Neural crest cell (in vitro differentiated cells): ENCODE results near the gene HDAC4. TPM values are rescaled to one million over a fixed set of nuclear protein-coding genes. Genes with fewer than 3 reads are reported as not detected.
"Not testable (repeated sequence)": the region's sequence is repeated elsewhere in the genome, so short reads cannot be mapped to it uniquely, and the experiment has no call there.

Source experiments
- DNase-seq: peaks from one replicate; pipeline ENCODE4 v3.0.0; 2021; ENCODE audit warnings: low read depth, mixed read lengths, low spot score
- H3K27ac Mint-ChIP-seq: one replicate; pipeline ENCODE4 v1.8.0; 2021; ENCODE audit warnings: mild to moderate bottlenecking, mixed read lengths; ENCODE audit not compliant: unreplicated experiment
- H3K27me3 Mint-ChIP-seq: 2 replicates; pipeline ENCODE4 v1.8.0; 2021; ENCODE audit warnings: low read depth, mild to moderate bottlenecking, mixed read lengths
- H3K36me3 Mint-ChIP-seq: 2 replicates; pipeline ENCODE4 v1.8.0; 2021; ENCODE audit warnings: low read depth, mild to moderate bottlenecking, mixed read lengths
- H3K4me1 Mint-ChIP-seq: 2 replicates; pipeline ENCODE4 v1.8.0; 2021; ENCODE audit warnings: mixed read lengths
- H3K4me3 Mint-ChIP-seq: one replicate; pipeline ENCODE4 v1.8.0; 2021; ENCODE audit warnings: mild to moderate bottlenecking, mixed read lengths
- H3K9me3 Mint-ChIP-seq: 2 replicates; pipeline ENCODE4 v1.8.0; 2021; ENCODE audit warnings: mixed read lengths
- total RNA-seq: library from RNA; stranded (reverse); gene quantifications from 2 replicates; pipeline ENCODE4 v1.2.1, GENCODE V29; 2021
- TF ChIP-seq, protein P1 (sequence below): fragments of 200-600 bp; sonication (generic); conservative IDR thresholded peaks from 2 replicates; pipeline ENCODE4 v1.5.0; 2021; ENCODE audit warnings: antibody characterized with exemption, mild to moderate bottlenecking

Gene HDAC4
- total RNA-seq, 1 donor from 2014 or later = 52.1 TPM

DNA sequence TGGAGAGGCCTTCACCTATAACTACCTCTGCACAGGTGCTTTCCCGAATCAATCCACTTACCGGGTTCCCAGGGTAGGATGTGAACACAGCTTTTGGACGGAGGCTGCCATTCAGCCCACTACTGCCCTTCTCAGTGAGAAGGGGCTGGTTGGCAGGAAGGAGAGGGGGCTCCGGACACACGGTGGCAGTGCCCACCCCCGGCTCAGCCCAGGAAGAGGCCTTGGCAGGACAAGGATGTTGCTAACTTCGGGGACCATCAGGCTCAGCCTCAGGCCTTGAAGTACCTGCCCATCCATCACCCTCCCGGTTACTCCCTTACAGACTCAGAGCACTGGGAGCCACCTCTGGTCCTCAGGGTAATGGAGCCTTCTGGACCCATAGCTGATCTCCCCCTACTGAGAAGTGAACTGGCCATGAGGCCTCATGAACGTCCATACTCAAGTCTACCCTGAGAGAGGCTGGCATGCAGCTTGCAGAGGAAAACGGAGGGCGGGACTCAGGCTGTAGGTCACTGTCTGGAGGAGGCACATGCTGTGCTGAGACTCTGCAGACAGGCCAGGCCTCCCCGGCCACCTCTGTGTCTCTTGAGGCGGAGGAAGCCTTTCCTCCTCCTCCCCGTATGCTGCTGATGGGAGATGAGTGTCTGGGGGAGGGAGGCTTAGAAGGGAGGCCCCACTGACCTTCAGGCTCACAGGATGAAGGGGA lies 361.9 kb downstream of the HDAC4 start:
- TF ChIP-seq, protein P1, sequence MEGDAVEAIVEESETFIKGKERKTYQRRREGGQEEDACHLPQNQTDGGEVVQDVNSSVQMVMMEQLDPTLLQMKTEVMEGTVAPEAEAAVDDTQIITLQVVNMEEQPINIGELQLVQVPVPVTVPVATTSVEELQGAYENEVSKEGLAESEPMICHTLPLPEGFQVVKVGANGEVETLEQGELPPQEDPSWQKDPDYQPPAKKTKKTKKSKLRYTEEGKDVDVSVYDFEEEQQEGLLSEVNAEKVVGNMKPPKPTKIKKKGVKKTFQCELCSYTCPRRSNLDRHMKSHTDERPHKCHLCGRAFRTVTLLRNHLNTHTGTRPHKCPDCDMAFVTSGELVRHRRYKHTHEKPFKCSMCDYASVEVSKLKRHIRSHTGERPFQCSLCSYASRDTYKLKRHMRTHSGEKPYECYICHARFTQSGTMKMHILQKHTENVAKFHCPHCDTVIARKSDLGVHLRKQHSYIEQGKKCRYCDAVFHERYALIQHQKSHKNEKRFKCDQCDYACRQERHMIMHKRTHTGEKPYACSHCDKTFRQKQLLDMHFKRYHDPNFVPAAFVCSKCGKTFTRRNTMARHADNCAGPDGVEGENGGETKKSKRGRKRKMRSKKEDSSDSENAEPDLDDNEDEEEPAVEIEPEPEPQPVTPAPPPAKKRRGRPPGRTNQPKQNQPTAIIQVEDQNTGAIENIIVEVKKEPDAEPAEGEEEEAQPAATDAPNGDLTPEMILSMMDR = no peak
- Mint-ChIP-seq H3K9me3 (no peaks in the 10 kb centered on the region), H3K4me3 (no peak overlapping the region), H3K36me3 (no peaks in the 10 kb centered on the region), H3K4me1 (peaks cover 20% of the 10 kb centered on the region), H3K27ac (no peak overlapping the region), H3K27me3 (no peaks in the 10 kb centered on the region)
- DNase-seq = no peak

DNA sequence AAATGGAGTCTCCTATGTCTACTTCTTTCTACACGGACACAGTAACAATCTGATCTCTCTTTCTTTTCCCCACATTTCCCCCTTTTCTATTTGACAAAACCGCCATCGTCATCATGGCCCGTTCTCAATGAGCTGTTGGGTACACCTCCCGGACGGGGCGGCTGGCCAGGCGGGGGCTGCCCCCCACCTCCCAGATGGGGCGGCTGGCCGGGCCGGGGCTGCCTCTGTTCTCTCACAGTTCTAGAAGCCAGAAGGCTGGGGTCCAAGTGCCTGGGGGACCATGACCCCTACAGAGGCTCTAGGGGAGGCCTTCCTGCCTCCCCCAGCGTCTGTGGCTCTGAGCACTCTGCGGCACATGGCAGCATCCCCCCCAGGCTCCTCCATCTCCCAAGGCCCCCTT lies 362.5 kb downstream of the HDAC4 start:
- H3K36me3 Mint-ChIP-seq, H3K27me3 Mint-ChIP-seq, H3K9me3 Mint-ChIP-seq, H3K4me3 Mint-ChIP-seq, H3K27ac Mint-ChIP-seq, DNase-seq: not testable (repeated sequence)
- H3K4me1 Mint-ChIP-seq = peaks cover 20% of the 10 kb centered on the region

DNA sequence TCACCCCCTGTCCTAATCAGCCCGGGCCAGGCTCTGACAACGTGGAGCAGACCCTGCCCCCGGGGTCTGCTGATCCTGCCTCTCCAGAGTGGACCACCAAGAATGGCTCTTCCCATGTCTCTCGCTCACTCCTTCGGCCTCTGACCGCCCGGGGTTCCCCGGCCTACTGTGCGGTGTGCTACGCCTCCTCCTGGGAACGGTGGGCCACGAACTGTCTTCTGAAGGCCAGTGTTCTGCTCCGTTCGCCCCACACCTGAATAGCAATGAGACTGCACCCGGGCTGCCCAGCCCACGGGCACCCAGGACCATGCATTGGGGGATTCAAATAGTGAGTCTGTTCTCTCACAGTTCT lies 363.3 kb downstream of the HDAC4 start:
- H3K36me3 Mint-ChIP-seq = no peaks in the 10 kb centered on the region
- H3K27me3 Mint-ChIP-seq = no peaks in the 10 kb centered on the region
- no peak for DNase-seq
- no peak overlapping the region for H3K4me3 Mint-ChIP-seq
- peak overlapping the region; percentile 4 for H3K27ac Mint-ChIP-seq
- H3K4me1 Mint-ChIP-seq = peaks cover 20% of the 10 kb centered on the region
- TF ChIP-seq, protein P1 = no peak
- no peaks in the 10 kb centered on the region for H3K9me3 Mint-ChIP-seq

DNA sequence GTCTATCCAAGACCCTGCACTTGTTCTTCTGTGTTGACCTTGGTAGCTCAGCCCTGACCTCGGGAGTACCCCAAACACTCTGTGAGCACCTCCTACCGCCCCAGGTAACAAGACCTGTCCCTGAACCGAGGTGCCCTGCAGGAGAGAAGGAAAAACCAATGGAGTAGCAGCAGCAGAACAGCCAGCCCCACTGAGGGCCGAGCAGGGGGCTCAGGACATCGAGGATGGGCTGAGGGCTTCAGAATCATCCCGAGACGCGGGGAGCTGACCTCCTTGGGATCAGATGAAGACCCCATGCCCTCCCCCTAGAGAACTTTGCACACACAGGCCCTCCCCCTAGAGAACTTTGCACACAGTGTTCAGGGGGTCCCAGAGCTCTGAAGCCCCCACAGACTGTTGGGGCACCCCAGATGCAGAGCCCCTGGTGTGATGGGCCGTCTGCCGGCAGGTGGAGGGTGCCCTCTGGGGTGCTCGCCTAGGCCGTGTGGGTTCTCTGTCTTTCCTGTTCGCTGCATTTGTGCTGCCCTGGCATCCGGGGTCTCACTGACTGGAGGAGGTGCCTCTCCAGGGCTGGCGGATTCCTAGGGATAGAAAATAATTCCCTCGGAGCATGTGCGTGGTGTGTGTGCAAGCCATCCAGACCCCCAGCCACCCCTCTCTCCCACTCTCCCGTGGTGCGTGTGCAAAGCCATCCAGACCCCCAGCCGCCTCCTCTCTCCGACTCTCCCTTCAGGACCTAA lies 363.8 kb downstream of the HDAC4 start:
- TF ChIP-seq, protein P1 = no peak
- no peak for DNase-seq
- Mint-ChIP-seq H3K36me3 (no peaks in the 10 kb centered on the region), H3K4me1 (peaks cover 20% of the 10 kb centered on the region), H3K9me3 (no peaks in the 10 kb centered on the region), H3K27me3 (no peaks in the 10 kb centered on the region), H3K4me3 (no peak overlapping the region), H3K27ac (no peak overlapping the region)

DNA sequence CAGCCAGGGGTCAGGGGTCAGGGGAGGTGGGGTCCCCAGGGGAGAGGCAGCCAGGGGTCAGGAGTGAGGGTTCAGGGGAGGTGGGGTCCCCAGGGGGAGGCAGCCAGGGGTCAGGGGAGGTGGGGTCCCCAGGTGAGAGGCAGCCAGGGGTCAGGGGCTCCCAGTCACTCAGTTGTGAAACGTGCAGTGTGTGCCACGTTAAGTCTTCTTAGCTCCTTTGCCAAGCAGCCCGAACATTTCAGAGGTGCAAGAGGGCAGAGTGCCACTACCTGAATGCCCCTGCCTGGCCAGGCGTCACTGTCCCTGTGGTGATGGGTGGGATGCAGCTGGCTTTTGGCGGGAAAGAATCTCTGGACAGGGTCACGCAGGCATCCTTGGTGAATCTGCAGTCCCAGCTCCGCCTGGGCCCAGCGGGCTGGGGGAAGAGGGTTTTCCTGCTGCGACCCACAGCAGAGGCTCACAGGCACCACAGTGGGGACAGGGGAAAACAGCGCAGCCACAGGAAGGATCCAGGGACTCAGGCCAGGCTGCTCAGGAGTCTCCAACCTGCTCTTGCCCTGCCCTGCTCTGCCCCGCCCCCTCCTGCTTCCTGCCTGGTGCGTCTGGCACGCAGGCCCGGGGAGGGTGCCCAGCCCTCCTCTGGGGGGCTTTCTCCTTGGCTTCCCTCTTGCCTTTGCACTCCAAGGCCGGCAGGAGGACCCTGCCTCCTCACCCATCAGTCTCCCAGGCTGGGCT lies 364.7 kb downstream of the HDAC4 start:
- Mint-ChIP-seq H3K4me3 (no peak overlapping the region), H3K9me3 (no peaks in the 10 kb centered on the region), H3K27ac (no peak overlapping the region), H3K27me3 (no peaks in the 10 kb centered on the region), H3K4me1 (peaks cover 18% of the 10 kb centered on the region), H3K36me3 (no peaks in the 10 kb centered on the region)
- no peak for DNase-seq
- TF ChIP-seq, protein P1 = no peak

DNA sequence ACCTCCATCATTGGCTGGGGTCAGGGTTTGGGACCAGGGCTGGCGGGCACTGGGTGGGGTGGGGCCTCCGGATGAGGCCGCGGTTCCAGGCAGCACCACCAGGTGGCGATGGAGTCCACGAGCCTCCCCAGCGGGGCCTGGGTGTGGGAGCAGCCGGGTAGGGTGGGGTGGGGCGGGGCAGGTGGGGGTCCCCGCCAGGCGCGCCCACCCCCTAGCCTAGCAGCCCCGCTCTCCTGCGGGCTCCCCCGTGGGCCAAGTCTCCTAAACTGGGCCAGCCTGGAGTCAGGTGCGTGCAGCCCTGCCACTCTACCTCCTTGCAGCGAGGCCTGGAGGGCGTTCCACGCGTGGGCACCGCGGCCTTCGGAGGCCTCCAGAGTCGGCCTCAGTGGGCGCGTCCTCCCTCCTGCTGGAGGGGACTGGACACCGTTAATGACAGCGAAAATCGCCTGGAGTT lies 365.4 kb downstream of the HDAC4 start:
- TF ChIP-seq, protein P1 = peak; percentile 79
- H3K4me1 Mint-ChIP-seq = peaks cover 11% of the 10 kb centered on the region
- no peaks in the 10 kb centered on the region for H3K36me3 Mint-ChIP-seq
- peak; percentile 74 for DNase-seq
- peaks cover 2% of the 10 kb centered on the region for H3K27me3 Mint-ChIP-seq
- no peak overlapping the region for H3K27ac Mint-ChIP-seq
- no peaks in the 10 kb centered on the region for H3K9me3 Mint-ChIP-seq
- no peak overlapping the region for H3K4me3 Mint-ChIP-seq
